Stimulated activated effector memory CD8-positive, alpha-beta T cell treated with anti-CD3 and anti-CD28 coated beads, Interleukin-12 subunit alpha, Interleukin-12 subunit beta, amount 100 ng/mL, for 72 hours (primary cell): Measurements from ENCODE around the gene SLC34A3.

Experiments used
- ATAC-seq: fragments of 150-1000 bp; cut with Tn5 transposase; 2 replicates; pipeline ENCODE4 v1.10.0; 2021
- DNase-seq, 2 donors: peaks; one replicate each; pipeline ENCODE4 v3.0.0; 2021 to 2022; ENCODE audit warnings: low spot score in 2 of 2
- H3K27ac Mint-ChIP-seq: one replicate; pipeline ENCODE4 v1.8.0; 2022; ENCODE audit warnings: mild to moderate bottlenecking, mixed read lengths
- H3K36me3 Mint-ChIP-seq: one replicate; pipeline ENCODE4 v1.8.0; 2022; ENCODE audit warnings: mild to moderate bottlenecking, mixed read lengths
- H3K4me1 Mint-ChIP-seq: one replicate; pipeline ENCODE4 v1.8.0; 2022; ENCODE audit warnings: mixed read lengths
- H3K4me3 Mint-ChIP-seq: one replicate; pipeline ENCODE4 v1.8.0; 2022; ENCODE audit warnings: mild to moderate bottlenecking, mixed read lengths
- H3K9me3 Mint-ChIP-seq: one replicate; pipeline ENCODE4 v1.8.0; 2022; ENCODE audit warnings: mixed read lengths

Gene SLC34A3

GRCh38 chr9:137230705-137231371 lies at the start of gene SLC34A3:
Gene SLC34A3, plus strand, starts transcription at chr9:137230901. Its CDS starts 802 bp downstream, at chr9:137231703.
- Mint-ChIP-seq H3K27ac (no peak within 1 kb of the TSS), H3K4me3 (no peak within 1 kb of the TSS), H3K4me1 (peaks cover 6% of the 10 kb centered on the region), H3K9me3 (no peaks in the 10 kb centered on the region), H3K36me3 (no peaks in the 10 kb centered on the region)
- ATAC-seq (no peak), DNase-seq (no peak)

- Mint-ChIP-seq H3K4me1 (peaks cover 24% of the 10 kb centered on the region), H3K9me3 (no peaks in the 10 kb centered on the region), H3K27ac (no peak overlapping the region), H3K4me3 (no peak overlapping the region), H3K36me3 (peaks cover 33% of the 10 kb centered on the region)
- ATAC-seq: no peak
- DNase-seq: no peak
Measured at GRCh38 chr9:137181680-137182079, 49.0 kb upstream of the SLC34A3 start.

- DNase-seq (no peak), ATAC-seq (no peak)
- Mint-ChIP-seq H3K9me3 (no peaks in the 10 kb centered on the region), H3K27ac (no peak overlapping the region), H3K4me1 (peaks cover 35% of the 10 kb centered on the region), H3K4me3 (no peak overlapping the region), H3K36me3 (peaks cover 44% of the 10 kb centered on the region)
Measured at GRCh38 chr9:137182836-137183235, 47.9 kb upstream of the SLC34A3 start.

GRCh38 chr9:137183980-137184595 lies 46.6 kb upstream of the SLC34A3 start:
- Mint-ChIP-seq H3K4me3 (no peak overlapping the region), H3K9me3 (no peaks in the 10 kb centered on the region), H3K36me3 (peaks cover 53% of the 10 kb centered on the region), H3K27ac (no peak overlapping the region), H3K4me1 (peaks cover 38% of the 10 kb centered on the region)
- no peak for DNase-seq
- ATAC-seq: no peak

GRCh38 chr9:137184881-137185660 lies 45.6 kb upstream of the SLC34A3 start:
- H3K4me1 Mint-ChIP-seq: peaks cover 40% of the 10 kb centered on the region
- H3K36me3 Mint-ChIP-seq: peaks cover 61% of the 10 kb centered on the region
- no peak overlapping the region for H3K27ac Mint-ChIP-seq
- no peak overlapping the region for H3K4me3 Mint-ChIP-seq
- ATAC-seq: no peak
- no peak for DNase-seq
- no peaks in the 10 kb centered on the region for H3K9me3 Mint-ChIP-seq

- ATAC-seq (no peak), DNase-seq (no peak)
- H3K4me1 Mint-ChIP-seq: peaks cover 47% of the 10 kb centered on the region
- peak overlapping the region; percentile 89 for H3K4me3 Mint-ChIP-seq
- H3K9me3 Mint-ChIP-seq: no peaks in the 10 kb centered on the region
- peaks cover 69% of the 10 kb centered on the region for H3K36me3 Mint-ChIP-seq
- H3K27ac Mint-ChIP-seq: no peak overlapping the region
Measured at GRCh38 chr9:137185921-137186320, 44.8 kb upstream of the SLC34A3 start.

- peaks cover 70% of the 10 kb centered on the region for H3K36me3 Mint-ChIP-seq
- H3K9me3 Mint-ChIP-seq: no peaks in the 10 kb centered on the region
- H3K4me3 Mint-ChIP-seq: peak overlapping the region; percentile 89
- H3K4me1 Mint-ChIP-seq: peaks cover 51% of the 10 kb centered on the region
- DNase-seq (no peak), ATAC-seq (no peak)
- no peak overlapping the region for H3K27ac Mint-ChIP-seq
Measured at GRCh38 chr9:137186385-137186784, 44.3 kb upstream of the SLC34A3 start.

GRCh38 chr9:137187386-137187785 lies 43.3 kb upstream of the SLC34A3 start:
- H3K4me3 Mint-ChIP-seq: peak overlapping the region; percentile 89
- H3K27ac Mint-ChIP-seq: peak overlapping the region; percentile 95
- no peak for ATAC-seq
- no peaks in the 10 kb centered on the region for H3K9me3 Mint-ChIP-seq
- peaks cover 51% of the 10 kb centered on the region for H3K4me1 Mint-ChIP-seq
- no peak for DNase-seq
- peaks cover 62% of the 10 kb centered on the region for H3K36me3 Mint-ChIP-seq

GRCh38 chr9:137188086-137188489 lies 42.6 kb upstream of the SLC34A3 start:
- peak overlapping the region; percentile 95 for H3K27ac Mint-ChIP-seq
- H3K4me1 Mint-ChIP-seq: peaks cover 51% of the 10 kb centered on the region
- no peak for DNase-seq
- H3K4me3 Mint-ChIP-seq: peak overlapping the region; percentile 89
- H3K9me3 Mint-ChIP-seq: no peaks in the 10 kb centered on the region
- peak; percentile 2 for ATAC-seq
- peaks cover 55% of the 10 kb centered on the region for H3K36me3 Mint-ChIP-seq

GRCh38 chr9:137188490-137189296 lies 42.0 kb upstream of the SLC34A3 start, which contains the start of the genes ANAPC2 and SSNA1:
Gene ANAPC2, minus strand, starts transcription at chr9:137188560. Its CDS starts 28 bp downstream, at chr9:137188532.
Gene SSNA1, plus strand, starts transcription at chr9:137188676. Its CDS starts 51 bp downstream, at chr9:137188727.
- DNase-seq: peak; percentile 98 to 99
- Mint-ChIP-seq H3K36me3 (peaks cover 49% of the 10 kb centered on the region), H3K9me3 (no peaks in the 10 kb centered on the region), H3K4me1 (peaks cover 51% of the 10 kb centered on the region), H3K4me3 (peak within 1 kb of the TSS; percentile 89), H3K27ac (peak within 1 kb of the TSS; percentile 95)
- peak; percentile 87 for ATAC-seq

- Mint-ChIP-seq H3K9me3 (no peaks in the 10 kb centered on the region), H3K36me3 (peaks cover 40% of the 10 kb centered on the region), H3K4me1 (peaks cover 43% of the 10 kb centered on the region), H3K4me3 (peak overlapping the region; percentile 89), H3K27ac (peak overlapping the region; percentile 95)
- DNase-seq: no peak
- ATAC-seq: no peak
Measured at GRCh38 chr9:137189297-137190295, 41.1 kb upstream of the SLC34A3 start.

GRCh38 chr9:137190315-137190856 lies 40.3 kb upstream of the SLC34A3 start:
- no peaks in the 10 kb centered on the region for H3K9me3 Mint-ChIP-seq
- peaks cover 43% of the 10 kb centered on the region for H3K4me1 Mint-ChIP-seq
- ATAC-seq (no peak), DNase-seq (no peak)
- H3K4me3 Mint-ChIP-seq: peak overlapping the region; percentile 89
- H3K27ac Mint-ChIP-seq: peak overlapping the region; percentile 95
- peaks cover 37% of the 10 kb centered on the region for H3K36me3 Mint-ChIP-seq

GRCh38 chr9:137191245-137191644 lies 39.5 kb upstream of the SLC34A3 start:
- Mint-ChIP-seq H3K9me3 (no peaks in the 10 kb centered on the region), H3K36me3 (peaks cover 37% of the 10 kb centered on the region), H3K4me3 (peak overlapping the region; percentile 89), H3K27ac (peak overlapping the region; percentile 95), H3K4me1 (peaks cover 42% of the 10 kb centered on the region)
- no peak for ATAC-seq
- no peak for DNase-seq
